HG03378 (cell line): Measurements from ENCODE around the gene PFKFB1.

Experiments used
- ATAC-seq: cut with Tn5 transposase; IDR thresholded peaks from one replicate; pipeline ENCODE4 v1.9.1; 2021; ENCODE audit warnings: mild to moderate bottlenecking, moderate library complexity; ENCODE audit not compliant: unreplicated experiment

Gene PFKFB1

DNA sequence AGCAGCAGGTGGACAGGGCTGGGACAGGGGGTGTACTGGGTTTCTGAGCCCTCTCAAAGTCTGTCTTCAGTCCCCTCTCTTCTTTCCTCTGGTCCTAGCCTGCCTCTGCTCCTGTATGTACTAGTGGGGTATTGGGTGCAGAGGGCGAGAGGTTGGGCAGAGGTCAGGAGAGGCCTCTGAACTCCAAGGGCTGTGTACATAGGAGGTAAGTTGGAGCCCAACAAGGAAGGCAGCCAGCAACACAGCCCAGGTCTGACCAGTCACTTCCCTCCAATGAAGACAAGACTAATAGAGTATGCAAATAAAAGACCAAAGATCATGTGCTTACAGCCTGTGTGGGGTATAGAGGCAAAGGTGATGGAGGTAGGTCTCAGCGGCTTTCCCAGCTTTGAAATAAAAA is at the start of gene PFKFB1:
Gene PFKFB1, minus strand, starts transcription at position 90 of the 400 bp plus-strand sequence. CDS start 181 bp downstream, outside the sequence.
- no peak for ATAC-seq

DNA sequence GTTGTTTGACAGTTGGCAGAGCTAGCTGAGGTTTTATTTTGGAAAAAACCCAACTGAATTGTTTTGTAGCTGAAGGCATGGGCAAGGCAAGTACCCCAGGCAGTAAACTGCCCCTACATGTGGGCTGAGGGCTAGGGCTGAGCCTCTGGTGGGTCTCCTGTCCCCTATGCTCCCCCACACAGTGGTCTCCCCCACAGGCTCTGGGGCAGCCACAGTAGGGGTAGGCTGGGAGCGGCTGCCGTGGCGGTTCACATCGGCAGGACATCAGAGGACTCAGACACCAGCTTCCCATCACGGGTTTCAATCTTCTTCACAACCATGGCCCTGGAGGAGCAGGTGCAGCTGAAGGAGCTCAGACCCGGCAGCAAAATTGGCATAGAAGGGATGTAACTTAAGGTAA is 47.5 kb upstream of the PFKFB1 start:
- no peak for ATAC-seq

DNA sequence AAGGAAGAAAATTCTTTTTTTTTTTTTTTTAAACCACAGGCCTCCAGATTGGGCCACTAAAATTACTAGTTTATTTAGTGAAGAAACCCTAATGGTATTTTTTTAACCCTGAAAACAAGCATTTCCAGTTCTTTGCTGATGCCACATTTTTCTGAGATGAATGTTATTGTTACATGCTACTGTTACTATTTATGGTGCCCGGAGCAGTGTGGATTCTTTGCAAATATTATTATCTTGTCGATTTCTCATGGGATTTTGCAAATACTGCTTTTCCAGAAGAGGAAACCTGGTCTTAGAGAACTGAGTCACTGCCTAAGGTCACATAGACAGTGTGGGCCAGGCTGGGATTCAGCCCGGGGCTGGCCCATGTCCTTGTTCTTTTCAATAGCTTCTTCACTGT is 45.5 kb upstream of the PFKFB1 start:
- no peak for ATAC-seq

DNA sequence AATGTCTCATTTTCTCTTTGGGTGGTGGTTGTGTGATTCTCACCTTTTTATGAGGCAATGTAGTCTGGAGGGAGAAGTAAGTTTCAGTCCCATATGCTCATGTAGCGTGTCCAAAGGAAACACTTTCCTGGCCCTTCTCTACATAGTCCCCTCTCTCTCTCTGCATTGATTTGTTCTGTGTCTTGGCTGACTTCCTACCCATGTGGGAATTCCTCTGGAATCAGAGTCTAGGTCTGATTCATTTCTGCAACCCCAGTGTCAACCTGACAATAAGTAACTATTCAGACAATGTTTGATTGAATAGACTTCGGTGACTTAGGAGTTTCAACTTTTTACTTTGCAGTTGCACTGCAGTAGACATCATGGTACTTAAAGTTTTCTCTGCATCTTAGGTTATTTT is 39.4 kb upstream of the PFKFB1 start:
- ATAC-seq, result no peak

DNA sequence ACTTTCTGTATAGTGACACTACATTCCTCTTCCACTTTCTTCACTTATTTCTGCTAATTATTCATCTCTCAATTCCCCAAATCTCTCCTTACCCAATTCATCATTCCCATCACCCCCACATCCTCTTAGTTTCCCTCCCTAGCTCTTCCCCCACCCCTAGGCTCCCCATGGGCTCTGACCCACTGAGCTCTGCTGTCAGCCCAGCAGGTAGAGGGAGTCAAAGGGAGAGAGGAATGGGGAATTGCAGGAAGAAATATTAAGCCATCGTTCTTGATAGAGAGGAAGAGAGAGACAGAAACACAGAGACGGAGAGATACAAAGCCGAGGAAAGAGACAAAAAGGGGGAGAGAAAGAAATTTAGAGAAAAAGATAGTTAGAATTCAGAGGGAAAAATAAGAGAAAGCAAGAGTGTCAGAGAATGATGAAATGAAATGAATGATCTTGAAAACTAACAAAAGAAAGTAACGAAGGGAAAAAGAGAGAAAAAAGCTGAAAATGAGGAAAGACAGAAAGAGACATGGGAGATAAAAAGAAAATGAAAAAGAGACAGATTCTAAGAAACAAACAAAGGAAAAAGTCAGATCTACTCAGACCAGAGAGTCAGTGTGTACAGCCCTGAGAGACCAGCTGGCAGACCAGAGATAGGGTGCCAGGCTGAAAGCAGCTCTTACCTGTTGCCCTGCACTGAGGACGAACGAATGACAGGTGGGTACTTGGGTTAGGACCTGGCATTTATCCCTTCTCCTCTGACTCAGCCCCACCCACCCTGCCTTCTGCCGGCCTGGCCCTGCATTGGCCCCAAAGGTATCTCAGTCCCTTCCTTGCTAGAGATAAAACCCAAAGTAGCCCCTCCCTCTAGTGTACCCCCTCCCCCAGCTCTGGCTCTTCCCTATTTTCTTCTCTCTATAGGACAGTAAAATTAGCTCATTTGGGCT is 36.5 kb upstream of the PFKFB1 start, which contains the start of gene ALAS2:
Gene ALAS2, minus strand, starts transcription at position 707 of the 935 bp plus-strand sequence. CDS start 4,977 bp downstream, outside the sequence.
- no peak for ATAC-seq

DNA sequence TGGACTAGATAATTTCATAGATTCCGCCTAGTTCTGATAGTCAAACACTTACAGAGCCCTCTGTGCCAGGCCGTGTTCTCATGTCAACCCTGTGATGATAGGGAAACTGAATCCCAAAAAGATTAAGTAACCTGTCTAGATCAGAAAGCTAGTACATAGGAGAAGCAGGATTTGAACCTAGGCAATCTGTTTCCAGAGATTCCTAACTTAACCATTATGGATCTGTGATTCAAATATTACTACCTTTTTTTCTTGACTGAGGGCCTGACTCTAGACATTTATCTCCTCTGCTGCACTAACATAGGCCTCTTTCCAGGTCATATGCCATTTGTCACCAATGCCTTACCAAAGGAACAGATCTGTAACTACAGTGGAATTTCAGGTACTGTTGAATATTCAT is 35.3 kb upstream of the PFKFB1 start:
- no peak for ATAC-seq

DNA sequence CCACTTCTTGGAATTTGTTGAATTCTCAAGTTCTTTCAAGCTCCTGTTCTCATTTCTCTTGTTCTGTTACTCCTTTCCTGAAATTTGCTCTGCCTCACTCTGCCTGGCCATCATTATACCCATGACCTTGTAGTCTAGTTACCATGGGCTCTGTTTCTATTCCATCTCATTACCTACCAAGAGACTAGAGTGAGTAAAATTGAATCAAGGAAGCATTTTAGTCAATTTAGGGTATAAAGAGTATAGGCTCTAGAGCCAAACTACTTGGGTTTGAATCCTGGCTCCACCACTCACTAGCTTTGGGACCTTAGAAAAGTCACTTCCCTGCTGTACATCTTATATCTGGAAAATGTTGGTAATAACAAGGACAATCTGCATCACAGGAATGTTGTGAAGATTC is 34.6 kb upstream of the PFKFB1 start:
- ATAC-seq, result no peak

GRCh38 chrX:55028040-55028439 is 34.1 kb upstream of the PFKFB1 start:
- no peak for ATAC-seq

DNA sequence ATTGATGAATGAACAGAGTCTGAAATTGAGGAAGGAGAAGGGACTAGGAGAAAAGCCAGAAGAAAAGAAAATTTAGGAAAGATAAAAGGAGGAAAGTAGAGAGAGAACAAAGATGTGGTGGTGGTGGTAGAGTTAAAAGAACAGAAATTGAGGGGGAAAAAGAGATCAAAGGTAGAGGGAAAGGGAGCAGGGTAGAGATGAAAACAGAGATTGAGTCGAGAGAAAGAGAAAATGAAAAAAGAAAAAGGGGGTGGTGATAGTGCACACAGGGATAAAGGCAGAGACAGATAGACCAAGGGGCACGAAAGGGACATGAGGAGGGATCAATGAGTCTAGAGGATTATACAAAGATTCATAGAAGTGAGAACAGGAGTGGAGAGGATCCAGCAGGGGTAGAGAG is 32.9 kb upstream of the PFKFB1 start:
- ATAC-seq, result no peak

DNA sequence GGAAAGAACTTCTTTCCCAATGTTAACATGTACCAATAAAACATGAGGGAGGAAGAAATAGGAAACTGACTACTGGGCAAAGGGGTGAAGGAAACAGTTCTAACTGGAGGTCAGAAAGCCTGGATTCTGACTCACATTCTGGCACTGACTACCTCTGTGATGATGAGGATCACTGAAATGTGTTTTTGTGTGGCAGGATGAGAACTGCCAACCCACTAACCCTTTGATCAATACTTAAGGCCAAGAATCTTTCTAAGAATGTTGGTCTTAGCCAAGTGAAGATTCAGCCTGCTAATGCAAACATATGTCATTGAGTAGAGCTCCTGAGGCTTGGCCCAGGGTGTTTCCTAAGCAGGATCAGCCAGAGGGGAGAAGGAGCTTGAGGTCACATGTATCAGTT is 32.2 kb upstream of the PFKFB1 start:
- ATAC-seq, result no peak

DNA sequence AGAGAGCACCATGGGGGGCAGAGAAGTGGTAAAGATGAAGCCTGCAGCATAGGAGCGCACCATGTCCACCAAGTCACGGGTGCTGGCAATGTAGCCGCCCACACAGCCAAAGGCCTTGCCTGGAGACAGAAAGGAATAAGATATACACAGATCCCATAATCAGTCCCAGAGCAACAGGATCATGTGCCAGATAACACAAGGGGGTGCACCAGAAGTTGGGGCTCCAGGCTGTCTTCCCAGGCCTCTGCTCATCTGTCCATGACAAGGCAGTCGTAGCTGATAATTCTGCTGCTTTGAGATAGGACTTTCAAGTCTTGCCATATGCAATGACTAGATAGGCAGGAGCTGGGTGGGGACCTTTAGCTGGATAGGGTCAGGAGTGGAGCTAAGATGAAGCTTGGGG is 20.9 kb upstream of the PFKFB1 start:
- no peak for ATAC-seq

DNA sequence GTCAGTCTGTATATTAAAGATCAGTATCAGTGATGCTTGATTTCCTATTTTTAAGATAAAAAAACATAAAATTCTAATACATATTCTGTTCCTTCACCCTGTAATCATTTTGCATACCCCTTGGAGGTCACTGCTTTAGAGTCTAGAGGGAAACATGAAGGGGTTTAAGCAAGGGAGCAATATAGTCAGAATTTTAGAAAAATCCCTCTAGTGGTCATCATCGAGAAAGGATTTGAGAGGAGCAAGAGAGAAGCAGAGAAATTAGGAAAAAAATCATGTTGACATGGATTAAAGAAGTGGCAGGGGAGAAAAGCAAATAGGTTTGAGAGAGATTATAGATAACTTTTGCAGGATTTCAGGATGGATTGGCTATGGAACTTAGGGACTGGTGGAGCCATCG is 17.3 kb upstream of the PFKFB1 start:
- no peak for ATAC-seq

DNA sequence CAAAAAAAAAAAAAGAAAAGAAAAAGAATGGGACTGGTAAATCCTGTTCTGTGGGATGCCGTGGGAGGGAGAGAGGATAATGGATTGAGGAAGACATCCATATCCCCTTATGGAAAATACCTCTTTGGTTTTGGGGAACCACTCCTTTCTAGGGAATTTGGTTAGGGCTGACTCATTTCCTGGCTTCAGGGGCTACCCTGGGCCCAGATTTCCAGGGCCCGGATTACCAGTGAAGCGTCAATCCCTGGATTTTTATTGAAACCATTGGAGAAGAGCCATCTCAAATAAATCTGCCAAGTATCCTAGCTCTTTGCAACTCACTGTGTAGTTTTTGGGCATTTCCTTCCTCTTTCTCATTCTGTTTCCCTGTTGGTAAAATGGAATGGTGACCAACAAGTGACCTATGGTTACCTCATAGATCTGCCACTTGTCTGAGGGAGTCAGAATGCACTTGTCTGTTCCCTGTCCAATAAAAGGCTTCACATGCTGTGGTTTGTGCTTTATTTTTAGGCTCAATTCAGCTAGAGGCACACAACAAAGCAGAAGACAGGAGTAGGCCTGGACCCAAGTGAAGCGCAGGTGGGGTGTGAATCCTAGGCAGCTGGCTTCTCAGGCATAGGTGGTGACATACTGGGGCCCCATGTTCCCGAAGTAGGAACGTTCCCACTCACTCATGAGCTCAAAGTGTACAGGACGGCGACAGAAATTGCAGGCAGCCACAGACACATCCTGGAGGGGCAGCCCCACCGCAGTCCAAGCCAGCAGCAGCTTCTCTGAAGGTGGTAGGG is 14.8 kb upstream of the PFKFB1 start:
- ATAC-seq, result no peak

DNA sequence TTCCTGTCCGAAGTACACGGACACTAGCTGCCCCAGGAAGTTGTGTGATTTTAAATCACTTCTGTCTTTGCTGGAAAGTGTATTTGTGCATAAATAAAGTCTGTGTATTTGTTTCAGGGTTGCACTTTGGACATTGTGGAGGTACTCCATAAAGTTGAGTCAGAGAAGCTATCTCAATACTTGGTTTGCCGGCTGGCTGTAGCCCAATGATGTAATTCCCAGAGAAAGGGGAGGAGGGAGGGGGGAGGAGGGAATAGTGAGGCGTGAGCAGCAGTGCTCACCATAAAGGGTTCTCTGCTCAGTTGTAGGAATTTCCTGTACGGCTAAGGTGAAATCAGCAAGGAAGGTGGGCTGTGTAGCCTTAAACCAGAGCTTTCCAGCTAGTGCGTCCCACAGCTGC is 13.7 kb upstream of the PFKFB1 start:
- ATAC-seq, result no peak

DNA sequence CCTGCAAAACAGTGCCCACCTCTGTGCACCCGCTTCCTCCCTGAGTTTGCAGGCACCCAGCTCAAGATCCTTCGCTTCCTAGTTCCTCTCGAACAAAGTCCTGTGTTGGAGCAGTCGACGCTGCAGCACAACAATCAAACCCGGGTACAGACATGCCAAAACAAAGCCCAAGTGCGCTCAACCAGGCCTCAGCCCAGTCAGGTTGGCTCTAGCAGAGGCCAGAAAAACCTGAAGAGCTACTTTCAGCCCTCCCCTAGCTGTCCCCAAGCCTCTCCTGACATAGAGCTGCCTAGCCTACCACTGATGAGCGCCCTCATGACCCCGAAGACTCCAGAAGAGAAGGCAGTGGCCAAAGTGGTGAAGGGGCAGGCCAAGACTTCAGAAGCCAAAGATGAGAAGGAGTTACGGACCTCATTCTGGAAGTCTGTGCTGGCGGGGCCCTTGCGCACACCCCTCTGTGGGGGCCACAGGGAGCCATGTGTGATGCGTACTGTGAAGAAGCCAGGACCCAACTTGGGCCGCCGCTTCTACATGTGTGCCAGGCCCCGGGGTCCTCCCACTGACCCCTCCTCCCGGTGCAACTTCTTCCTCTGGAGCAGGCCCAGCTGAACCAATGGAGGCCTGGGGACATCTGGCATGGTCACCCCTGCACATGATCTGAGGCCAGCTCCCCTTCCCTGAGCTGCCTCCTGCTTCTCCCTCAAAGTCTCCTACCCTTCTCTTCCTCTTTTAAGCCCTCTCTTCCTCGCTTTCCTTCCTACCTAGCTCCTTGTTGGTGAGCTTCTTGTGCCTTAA is 13.0 kb upstream of the PFKFB1 start:
- no peak for ATAC-seq

DNA sequence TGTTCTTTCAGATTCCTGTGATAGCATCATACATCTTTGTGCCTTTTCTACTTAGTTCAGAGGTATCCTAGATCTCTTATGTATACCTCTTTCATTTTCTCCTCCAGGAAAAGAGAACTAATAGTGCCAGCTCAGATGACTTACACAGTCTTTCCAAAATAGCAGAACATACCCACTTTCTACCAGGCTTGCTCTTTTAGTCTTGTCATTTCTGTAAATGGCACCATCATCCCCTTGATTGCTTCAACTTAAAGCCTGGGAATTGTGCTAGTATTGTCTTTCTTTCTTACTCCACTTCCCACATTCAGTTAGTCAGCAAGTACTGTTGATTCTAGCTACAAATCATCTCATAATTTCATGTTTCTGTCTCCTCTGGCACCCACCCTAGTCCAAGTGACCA is 11.3 kb upstream of the PFKFB1 start:
- no peak for ATAC-seq

DNA sequence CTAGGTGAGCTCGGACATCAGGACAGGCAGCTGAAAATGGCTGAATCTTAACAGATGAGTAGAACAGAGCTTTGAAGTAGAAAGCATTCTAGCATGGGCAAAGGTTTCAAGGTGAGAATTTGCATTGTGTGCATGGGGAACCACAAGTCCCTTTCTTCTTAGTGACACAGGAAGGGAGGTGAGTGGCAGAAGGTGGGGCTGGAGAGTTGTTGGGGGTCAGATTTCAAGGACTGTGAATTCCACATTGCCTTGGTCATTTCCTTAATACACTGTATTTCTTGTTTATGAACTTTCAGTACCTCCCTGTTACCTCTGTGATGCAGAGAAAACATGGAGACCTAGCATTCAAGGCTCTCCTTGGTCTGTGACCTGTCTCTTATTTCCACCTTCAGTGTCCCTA is 10.2 kb upstream of the PFKFB1 start:
- ATAC-seq, result no peak

- ATAC-seq, result peak; percentile 90
These were observed 6.0 kb upstream of the PFKFB1 start, which contains the start of gene APEX2 for GRCh38 chrX:54999717-55000598. TSS of gene APEX2 (plus strand) at chrX:55000363. CDS start at chrX:55000423, 60 bp downstream.

DNA sequence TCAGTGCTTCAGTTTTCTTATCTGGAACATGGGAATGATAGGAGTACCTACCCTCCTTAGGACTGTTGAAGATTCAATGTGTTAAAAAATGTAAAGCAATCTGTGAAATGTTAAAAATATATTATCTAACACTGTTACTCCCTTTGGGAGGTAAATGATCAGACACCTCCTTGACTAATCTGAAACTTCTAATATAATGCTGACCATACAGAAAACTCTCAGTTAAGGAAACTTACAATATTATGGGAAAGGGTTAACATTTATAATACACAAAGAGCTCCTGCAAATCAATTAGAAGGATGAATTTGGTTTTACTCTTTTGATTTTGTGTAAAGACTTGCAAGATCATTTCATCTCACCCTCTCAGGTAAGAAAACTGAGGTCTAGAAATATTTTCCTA is 1.6 kb upstream of the PFKFB1 start:
- no peak for ATAC-seq
